NCI-H345 (cell line): ENCODE results near the gene FOXB1.

Experiments
- DNase-seq: peaks from one replicate; lab custom pipeline; 2025; lab: John Stamatoyannopoulos, UW

The FOXB1 gene

DNA sequence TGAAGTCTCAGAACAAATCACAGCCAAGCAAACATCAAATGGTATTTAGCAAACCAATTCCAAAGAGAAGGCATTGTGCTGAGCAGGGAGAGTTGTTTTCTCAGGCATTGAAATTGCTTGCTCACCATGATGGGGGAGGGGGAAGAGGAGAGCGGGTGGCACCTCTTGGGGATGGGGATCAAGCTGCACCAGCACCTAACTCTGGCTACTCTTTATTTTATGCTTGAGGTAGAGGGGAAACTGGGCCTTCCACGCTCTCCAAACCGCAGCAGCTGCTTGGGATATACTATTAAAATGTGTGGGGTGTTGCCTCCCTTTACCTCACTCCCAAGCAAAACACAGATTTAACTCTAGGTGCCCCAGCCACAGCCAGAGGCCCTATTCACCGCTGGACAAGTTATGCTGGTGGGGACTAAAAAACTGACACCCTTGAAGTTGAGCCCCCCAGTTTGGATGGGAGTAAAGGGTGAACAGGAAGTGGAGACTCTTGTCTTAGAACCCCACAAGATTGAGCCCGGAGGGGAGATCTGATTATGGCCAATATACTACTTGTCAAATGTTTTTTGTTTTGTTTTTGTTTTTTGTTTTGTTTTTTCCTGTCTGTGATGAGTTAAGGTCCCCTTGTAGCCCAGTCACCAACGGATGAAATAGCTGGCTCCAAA lies 5.0 kb upstream of the FOXB1 start:
- DNase-seq: peak; percentile 23

DNA sequence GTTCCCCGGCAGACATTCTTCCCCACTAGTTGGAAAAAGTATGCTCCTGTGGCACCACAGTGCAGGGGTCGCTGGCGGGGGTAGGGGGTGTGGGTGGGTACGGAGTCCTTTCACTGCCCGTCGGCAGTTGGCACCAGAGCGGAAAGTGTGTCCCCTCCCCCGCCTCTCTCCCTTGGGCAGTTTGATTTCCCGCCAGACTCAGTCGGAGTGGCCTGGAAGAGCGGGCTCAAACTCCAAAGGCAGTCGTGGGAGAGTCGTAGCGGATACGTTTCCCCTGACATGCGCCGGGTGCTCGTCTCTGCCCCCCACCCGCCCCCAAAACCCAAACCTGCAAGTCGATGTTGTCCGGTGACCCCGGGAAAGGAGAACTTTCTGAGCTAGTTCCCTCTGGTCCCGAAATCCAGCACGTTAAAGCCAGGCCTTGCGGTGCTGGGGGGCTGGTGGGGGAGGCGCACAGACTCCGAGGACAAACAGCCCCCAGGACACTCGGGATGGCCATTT lies 4.4 kb upstream of the FOXB1 start:
- peak; percentile 22 for DNase-seq

DNA sequence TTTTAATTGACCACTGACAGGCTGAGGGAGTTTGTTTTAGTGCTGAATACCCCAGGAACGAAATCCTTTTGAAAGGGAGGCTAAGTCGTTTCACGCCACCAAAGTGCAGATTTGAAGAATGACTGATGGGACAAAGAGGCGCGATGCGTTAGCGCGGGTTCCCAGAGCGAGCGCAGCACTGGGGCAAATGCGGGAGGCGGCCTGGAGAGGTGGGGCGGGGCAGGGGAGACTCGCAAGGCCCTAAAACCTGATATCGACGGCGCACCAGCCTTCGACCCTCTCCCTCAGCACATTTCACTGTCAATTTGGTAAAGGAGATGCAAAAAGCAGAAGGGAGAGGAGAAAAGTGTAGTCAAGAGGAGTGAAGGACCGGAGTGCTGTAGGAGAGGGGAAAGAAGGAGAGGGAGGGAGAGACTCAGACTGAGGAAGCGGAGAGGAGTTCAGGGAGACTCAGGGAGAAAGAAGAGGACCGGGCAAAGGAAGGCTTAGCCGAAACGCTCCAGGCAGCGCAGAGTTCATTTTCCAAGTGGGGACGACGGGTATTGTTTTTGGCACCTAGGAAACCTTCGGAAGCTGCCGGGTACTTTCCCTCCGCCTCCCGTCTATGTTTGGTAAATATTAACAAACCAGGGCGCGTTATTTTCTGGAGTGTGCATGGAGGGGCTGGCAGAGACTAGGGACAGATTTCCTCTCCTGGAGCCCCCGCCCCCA lies 3.8 kb upstream of the FOXB1 start:
- peak; percentile 77 for DNase-seq

DNA sequence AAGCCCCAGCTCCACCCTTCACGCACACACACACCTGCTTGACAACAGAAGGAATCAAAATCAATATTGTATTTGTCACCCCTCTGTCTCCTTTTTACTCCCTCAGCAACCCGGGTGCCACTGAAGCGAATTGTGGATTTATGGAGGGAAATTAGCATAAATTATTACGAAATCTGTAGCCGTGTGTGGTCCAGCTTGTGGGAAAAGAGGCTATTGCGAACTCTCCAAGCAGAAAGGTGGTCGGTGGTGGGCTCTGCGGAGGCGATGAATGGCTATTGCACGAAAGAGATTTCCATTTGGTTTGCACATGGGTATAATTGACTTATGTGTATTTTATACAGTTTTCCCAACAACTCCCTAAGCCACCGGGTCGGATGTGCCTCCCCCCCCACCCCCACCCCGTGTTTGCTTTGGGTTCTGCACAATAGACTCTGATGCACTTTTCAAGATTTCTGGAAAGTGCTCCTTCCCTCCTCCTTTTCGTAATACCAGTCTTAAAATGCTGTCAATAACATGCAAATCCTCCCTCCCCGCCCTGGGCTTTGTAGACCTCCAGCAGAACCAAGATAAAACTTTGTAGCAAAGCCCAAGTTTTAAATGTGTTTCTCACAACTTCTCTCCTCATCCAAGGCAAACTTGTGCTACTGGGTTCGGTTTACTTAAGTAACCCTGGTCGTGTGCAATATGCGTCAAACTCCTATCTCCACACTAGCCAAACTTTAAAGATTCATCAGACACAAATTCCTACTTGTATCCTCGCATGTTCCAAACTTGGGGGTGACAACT lies 3.1 kb upstream of the FOXB1 start:
- DNase-seq: no peak

DNA sequence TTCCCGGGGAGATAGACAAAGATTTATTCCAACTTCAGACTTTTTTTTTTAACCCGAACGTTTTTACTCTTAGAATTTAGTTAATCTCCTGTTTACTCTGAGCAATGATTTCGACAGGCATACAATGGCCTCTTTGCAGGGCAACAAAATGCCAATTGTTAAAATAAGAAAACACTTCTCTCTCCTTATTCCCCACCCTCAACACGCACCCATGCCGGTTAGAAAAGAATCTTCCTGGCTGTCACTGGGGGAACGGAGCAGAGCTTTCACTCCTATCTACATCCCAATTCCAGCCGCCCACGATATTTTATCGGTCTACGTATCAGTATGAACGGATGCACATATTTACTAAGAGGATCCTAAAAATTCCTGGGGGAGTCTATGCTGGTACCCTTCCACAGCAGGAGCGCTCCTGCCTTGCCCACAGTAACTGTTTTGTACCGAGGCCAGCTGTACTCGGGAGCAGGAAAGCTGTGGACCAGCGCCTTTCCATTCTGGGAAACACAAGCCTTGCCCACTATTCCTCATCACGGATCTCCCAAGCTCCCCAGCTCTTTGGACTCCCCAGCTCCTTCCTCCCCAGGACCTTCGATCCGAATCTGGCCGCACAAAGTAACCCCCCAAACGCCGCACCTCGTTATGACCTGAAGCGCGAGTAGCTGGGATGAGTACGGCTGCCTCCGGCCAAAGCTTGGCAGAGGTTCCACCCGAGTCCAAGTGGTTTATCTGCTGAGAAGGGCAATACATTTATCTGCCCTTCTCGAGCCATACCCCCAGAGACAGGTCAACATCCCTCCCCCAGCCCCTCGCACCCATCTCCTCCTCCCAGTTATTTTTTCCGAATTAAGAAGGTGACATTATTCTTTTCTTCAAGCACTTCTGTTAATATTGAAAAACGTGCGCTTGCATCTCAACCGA lies 2.2 kb upstream of the FOXB1 start:
- peak; percentile 28 for DNase-seq

DNA sequence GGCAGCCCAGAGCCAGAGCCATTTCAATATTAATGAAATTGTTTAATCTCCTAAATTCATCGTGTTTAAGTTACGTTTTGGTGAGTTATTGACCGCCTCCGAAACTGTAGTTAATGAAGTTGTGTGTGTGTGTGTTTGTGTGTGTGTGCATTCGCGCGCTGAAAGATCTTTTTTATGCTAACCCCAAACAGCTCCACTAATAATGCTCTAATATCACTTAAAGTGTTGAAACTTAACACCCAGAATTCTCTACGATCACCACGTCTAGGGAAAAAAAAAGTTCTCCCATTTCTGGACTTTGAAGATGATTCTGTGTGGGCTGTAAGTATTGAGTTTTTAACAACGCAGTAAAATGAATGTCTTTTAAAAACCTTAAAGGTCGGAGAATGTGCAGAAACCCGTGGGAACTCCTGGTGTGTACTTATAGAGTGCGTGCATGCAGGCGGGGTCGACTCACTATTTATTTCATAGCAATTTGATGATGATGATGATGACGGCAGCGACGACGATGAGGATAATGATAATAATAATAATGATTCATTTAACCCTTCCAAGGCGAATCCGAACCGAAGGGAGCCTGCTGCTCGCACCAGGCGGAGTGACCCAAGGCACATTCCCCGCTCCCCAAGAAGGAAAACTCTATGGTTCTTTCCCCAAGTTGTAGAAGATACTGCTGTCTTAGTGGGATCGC lies 1.4 kb upstream of the FOXB1 start:
- DNase-seq: no peak

DNA sequence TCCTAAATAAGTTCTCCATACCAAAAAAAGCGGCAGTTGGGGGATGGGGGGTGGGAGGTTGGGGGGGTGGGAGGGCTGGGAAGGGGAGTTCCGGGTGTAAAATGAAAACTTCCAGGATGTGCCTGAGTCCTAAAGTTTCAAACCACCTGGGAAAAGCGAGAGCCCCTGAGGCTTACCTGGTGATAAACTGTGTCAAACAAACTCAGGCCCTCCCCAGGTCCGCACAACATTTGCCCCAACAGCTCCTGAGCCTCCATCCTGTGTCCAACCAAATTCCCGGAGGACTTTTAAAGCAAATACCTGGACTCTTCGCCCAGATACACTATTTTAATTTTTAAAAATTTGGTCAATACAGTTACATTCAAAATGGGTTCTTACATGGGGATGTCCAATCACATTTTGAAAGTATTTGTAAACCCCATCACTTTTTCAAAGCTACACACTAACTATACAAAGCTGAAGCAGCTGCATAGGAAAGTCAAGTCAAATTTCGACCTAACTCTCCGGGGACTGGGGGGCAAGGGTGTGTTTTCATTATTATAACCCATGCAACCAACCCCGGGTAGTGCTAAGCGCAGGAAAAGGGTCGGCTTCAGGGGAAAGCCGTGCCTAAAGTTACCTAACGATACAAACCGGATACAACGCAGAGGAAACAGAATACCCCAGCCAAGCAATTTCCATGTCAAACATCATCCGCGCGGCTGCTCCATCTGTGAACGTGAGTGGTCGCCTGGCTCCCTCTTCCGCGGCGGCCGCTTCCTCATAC lies 685 bp upstream of the FOXB1 start:
- no peak for DNase-seq

DNA sequence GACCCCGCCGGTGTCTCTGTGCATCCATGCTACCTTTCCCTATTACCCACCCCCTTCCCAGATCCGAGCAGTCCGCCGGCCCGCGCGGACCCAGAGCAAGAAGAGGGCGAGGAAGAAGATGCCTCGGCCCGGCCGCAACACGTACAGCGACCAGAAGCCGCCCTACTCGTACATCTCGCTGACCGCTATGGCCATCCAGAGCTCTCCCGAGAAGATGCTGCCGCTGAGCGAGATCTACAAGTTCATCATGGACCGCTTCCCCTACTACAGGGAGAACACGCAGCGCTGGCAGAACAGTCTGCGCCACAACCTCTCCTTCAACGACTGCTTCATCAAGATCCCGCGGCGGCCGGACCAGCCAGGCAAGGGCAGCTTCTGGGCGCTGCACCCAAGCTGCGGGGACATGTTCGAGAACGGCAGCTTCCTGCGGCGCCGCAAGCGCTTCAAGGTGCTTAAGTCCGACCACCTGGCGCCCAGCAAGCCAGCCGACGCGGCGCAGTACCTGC lies 788 bp downstream of the FOXB1 start:
- peak; percentile 39 for DNase-seq

DNA sequence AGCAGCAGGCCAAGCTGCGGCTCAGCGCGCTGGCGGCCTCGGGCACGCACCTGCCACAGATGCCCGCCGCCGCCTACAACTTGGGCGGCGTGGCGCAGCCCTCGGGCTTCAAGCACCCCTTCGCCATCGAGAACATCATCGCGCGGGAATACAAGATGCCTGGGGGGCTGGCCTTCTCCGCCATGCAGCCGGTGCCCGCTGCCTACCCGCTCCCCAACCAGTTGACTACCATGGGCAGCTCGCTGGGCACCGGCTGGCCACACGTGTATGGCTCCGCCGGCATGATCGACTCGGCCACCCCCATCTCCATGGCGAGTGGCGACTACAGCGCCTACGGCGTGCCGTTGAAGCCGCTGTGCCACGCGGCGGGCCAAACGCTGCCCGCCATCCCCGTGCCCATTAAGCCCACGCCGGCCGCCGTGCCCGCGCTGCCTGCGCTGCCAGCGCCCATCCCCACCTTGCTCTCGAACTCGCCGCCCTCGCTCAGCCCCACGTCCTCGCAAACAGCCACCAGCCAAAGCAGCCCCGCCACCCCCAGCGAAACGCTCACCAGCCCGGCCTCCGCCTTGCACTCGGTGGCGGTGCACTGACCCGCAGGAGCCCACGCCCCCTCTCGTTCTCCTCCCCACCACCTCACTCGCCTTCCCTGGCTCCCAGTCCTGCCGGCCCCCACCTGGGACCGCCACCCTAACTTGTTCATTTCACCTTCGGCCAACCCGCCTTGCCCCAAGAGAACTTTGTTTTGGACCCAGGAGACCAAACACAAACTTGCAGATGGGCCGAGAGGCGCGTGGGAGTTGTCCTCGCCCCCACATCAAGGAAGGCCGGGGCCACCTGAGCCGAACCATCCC lies 1.5 kb downstream of the FOXB1 start:
- peak; percentile 39 for DNase-seq

DNA sequence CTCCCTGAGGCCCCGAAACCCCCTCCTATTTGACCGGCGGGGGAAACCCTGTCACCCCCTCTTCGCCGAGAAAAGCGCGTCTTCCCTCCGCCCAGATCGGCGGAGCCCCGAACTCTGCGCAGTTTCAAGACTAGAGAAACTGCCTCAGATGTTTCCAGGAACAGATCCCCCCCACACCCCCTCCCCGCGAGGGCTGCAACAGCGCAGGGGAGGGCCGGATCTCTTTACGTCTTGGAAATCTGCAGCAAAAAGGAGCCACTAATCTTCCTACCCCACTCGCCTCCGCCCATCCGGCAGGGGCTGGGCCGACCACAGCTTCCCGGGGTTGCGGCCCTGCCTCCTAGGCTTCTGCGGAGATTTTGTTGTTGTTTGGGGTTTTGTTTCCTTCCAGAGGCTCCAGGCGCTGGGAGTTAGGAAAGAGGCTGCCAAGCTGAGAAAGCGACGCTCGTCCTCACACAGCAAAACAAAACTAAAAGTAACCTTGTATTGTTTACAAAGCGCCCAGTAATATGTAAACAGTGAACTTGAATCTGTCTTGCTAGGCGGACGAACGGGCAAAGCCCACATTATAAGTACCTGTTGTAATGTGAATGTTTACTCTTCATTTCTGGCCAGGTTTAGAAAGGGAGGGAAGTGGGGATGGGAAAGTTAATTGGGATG lies 2.2 kb downstream of the FOXB1 start:
- DNase-seq: peak; percentile 58

DNA sequence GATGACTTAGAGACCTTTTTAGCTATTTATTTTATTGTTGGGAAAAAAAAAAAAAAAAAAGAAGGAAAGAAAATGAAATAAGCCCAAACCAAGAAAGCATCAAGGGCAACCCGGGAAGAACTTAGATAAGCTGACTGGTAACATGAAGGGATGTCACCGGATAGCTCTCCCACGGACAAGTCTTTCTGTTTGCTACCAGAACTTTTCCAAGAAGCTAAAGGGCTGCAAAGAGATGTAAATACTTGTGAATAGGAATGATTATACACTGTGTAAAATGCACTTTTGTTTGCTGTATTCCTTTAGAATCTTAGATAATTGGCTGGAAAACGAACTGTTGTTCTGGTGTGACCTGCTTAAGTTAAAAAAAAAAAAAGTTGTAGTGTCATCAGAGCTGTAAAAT lies 2.8 kb downstream of the FOXB1 start:
- DNase-seq: no peak

DNA sequence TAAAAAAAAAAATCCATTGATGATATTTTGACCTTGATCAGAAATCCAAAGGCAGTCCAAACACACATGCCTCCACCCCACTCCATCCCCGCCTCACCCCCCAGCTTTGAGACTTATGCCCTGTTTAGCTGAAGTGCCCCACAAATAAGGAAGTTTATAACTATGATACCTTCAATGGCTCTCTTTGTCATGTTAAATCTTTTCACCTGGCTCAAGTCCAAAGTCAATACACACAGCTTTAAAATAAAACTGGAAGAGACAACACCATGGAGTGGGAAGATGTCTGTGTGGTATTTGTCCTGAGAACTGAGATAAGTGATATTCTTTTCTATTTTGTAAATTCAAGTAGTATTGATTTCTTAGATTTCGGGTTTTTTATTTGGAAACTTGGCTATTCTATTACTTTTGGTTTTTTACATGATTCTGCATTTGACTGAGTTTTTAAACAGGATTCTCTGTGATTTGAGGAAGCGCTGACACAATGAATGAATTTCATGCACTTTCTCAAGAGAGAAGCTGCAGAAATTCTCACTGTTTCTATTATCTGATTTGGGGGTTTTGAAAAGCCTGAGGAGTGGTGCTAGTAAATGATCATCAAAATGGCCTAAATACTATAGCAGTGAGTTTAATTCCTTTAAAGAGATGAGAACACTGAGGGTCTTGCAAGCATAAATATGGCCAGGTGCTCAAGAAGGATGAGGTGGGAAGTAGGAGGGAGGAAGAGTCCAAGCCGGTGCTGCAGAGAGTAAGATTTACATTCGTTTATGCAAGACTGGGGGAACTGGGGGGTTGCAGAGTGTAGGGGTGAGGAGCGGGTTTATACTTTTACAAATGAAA lies 5.2 kb downstream of the FOXB1 start:
- peak; percentile 78 for DNase-seq

DNA sequence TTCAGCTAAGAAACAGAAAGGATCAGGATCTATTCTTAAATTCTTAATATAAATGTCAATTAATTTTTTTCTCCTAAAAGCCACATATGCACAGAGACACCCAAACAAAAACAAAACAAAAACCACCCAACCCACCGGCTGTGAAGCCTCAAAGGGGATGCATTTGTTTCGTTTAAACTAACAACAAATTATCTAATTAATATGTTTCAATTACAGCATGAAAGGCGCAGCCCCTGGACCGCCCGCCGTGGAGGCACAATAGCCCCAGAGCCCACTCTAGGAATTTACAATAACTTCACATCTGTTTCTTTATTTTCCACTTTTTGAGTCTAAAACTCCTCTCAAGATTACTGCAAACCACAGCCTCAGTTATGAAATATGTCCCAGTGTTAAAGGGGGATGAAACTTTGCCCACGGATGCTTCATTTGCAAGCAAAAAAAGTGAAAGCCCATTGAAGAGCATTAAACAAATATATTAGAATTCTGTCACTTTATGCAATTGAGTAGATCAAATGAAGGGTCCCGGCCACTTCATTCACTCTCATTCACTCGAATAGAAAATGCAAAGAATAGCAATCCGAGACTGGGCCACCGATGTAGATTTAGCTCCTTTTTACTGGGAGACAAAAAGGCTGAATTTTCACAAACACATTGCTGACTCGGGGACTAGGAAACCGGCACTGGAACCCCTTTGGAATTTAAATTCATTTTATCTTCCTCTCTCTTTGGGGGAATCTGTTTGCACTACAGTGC lies 6.0 kb downstream of the FOXB1 start:
- DNase-seq: no peak

DNA sequence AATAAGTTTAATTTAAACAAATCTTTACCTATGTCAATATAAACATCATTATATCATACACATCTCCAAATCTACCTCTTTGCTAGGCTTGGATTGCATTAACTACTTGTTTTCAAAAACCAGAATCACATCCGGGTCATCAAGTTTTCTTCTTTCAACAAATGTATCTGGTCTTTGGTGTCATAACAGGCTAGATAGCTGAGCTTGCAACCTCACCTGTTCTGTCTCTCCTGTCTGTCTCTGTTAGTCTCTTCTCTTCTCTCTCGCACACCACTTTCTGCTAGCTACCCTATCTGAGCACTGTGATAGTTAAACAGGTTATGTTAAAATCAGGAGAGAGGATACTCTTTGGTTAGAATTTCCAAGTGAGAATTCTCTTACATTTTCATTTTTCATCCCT lies 6.7 kb downstream of the FOXB1 start:
- DNase-seq: no peak

DNA sequence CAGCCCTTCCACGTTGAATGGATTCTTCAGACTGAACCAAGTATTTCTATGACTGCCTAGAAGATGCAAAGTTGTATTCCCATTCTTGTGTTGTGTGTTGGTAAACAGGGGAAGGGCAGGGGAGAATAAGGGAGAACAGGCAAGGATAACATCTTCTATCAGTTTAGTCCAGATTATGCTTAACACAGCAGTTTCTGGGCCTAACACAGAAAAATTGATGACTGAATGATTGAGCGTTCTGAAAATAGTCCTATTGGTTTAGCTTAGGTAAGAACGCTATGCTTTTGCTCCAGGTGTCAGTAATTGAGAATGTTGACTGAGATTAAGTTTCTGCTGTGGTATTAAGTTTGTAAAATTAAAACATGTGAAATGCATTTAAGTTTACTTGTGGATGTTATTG lies 8.6 kb downstream of the FOXB1 start:
- DNase-seq: no peak

DNA sequence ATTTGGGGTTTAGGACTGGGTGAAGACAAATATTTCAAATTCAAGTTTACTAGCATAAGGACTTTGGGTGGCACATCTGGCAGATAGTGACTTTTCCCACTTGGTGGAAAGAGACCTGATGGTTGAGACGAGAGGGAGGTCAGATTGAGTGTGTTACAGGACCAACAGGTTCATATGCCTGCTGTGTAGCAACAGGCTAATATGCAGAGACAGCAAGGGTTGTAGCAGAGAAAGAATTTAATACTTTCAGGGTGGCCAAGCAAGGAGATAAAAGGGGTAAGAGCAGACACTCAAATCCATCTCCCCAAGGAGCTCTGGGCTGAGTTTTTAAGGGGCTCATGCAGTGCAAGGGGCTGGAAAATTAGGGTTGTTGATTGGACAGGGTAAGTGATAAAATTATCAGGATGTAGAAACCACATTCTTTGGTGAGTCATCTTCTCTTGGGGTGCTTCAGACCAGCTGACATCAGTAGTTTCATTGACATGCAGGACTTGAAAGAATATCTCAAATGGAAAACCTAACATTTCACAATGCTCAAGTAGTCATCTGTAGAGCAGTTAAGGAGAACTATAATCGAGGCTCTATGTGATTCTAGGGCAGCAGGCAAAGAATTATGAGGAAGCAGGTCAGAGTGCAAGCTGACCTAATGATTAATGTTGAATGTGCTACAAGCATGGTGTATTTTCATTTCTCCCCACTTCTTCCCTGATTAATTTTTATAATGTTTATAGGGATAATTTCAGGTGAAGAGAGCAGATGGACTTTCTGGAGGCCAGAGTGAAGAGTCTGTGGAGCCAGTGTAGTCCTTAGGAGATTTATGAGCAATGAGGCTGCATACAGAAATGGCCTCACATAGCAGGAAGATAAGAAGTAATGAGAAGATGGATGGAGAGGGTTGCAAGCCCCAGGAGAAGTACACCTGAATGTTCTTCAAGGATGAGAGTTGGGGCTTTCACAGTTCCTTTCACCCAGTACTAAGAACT lies 13.7 kb downstream of the FOXB1 start:
- no peak for DNase-seq
